ENCODE results near the gene PFKL. TPM values are rescaled to one million over a fixed set of nuclear protein-coding genes. Genes with fewer than 3 reads are reported as not detected.
"Not testable (repeated sequence)": the region's sequence is repeated elsewhere in the genome, so short reads cannot be mapped to it uniquely, and the experiment has no call there.

The PFKL gene
- total RNA-seq, 1 experiment from 2014 or later = 78.9 TPM

GRCh38 chr21:44301961-44302406, 2.1 kb downstream of the PFKL start:
- peak overlapping the region; percentile 19 for H3K4me3 Mint-ChIP-seq (ENCODE audit: low read depth, unreplicated experiment)
- no peaks in the 10 kb centered on the region for H3K27me3 Mint-ChIP-seq (ENCODE audit: unreplicated experiment)
- no peaks in the 10 kb centered on the region for H3K9me3 Mint-ChIP-seq (ENCODE audit: low read depth, unreplicated experiment)
- intact Hi-C loops (cut with micrococcal nuclease; ENCODE audit: unreplicated experiment) = no loop called here
- H3K4me1 Mint-ChIP-seq (ENCODE audit: low read depth, unreplicated experiment) = peaks cover 18% of the 10 kb centered on the region
- no peak for TF ChIP-seq CTCF (IDR thresholded peaks at IDR 0.05; ENCODE audit: unreplicated experiment)
- H3K36me3 Mint-ChIP-seq (ENCODE audit: insufficient read depth, unreplicated experiment) = peaks cover 8% of the 10 kb centered on the region
- no peak for DNase-seq
- BruUV-seq (replicated peaks) = no TSS peak
- H3K27ac Mint-ChIP-seq (ENCODE audit: unreplicated experiment) = no peak overlapping the region
- CTCF ChIA-PET = no interaction called here

- BruUV-seq (replicated peaks) = not testable (repeated sequence)
- H3K4me3 Mint-ChIP-seq (ENCODE audit: low read depth, unreplicated experiment) = peak overlapping the region; percentile 19
- peak; percentile 44 for DNase-seq
Observed at GRCh38 chr21:44302573-44303401, 2.9 kb downstream of the PFKL start.

GRCh38 chr21:44303490-44303981, 3.7 kb downstream of the PFKL start:
- no peaks in the 10 kb centered on the region for H3K9me3 Mint-ChIP-seq (ENCODE audit: low read depth, unreplicated experiment)
- peaks cover 16% of the 10 kb centered on the region for H3K36me3 Mint-ChIP-seq (ENCODE audit: insufficient read depth, unreplicated experiment)
- peaks cover 18% of the 10 kb centered on the region for H3K4me1 Mint-ChIP-seq (ENCODE audit: low read depth, unreplicated experiment)
- intact Hi-C loops (cut with micrococcal nuclease; ENCODE audit: unreplicated experiment) = no loop called here
- DNase-seq = peak; percentile 67
- no peaks in the 10 kb centered on the region for H3K27me3 Mint-ChIP-seq (ENCODE audit: unreplicated experiment)
- TF ChIP-seq CTCF (IDR thresholded peaks at IDR 0.05; ENCODE audit: unreplicated experiment) = no peak
- BruUV-seq (replicated peaks) = no TSS peak
- H3K4me3 Mint-ChIP-seq (ENCODE audit: low read depth, unreplicated experiment) = peak overlapping the region; percentile 19
- CTCF ChIA-PET = interaction anchor here (1.1 kb wide), 1 partner anchor 475 kb away, joined by 3 read pairs; no protein-coding TSS in a partner anchor
- peak overlapping the region; percentile 9 for H3K27ac Mint-ChIP-seq (ENCODE audit: unreplicated experiment)

More at GRCh38 chr21:44302573-44303401, 2.9 kb downstream of the PFKL start:
- intact Hi-C loops (cut with micrococcal nuclease; ENCODE audit: unreplicated experiment); H3K9me3 Mint-ChIP-seq (ENCODE audit: low read depth, unreplicated experiment); H3K27me3 Mint-ChIP-seq (ENCODE audit: unreplicated experiment): not testable (repeated sequence)
- peaks cover 18% of the 10 kb centered on the region for H3K4me1 Mint-ChIP-seq (ENCODE audit: low read depth, unreplicated experiment)
- CTCF ChIA-PET = interaction anchor here (1.1 kb wide), 1 partner anchor 476 kb away, joined by 3 read pairs; no protein-coding TSS in a partner anchor
- peak overlapping the region; percentile 9 for H3K27ac Mint-ChIP-seq (ENCODE audit: unreplicated experiment)
- H3K36me3 Mint-ChIP-seq (ENCODE audit: insufficient read depth, unreplicated experiment) = peaks cover 16% of the 10 kb centered on the region

- intact Hi-C loops (cut with micrococcal nuclease; ENCODE audit: unreplicated experiment) = no loop called here
Observed at GRCh38 chr21:44304011-44304616, 4.3 kb downstream of the PFKL start.

More at GRCh38 chr21:44304011-44304616, 4.3 kb downstream of the PFKL start:
- H3K4me3 Mint-ChIP-seq (ENCODE audit: low read depth, unreplicated experiment) = peak overlapping the region; percentile 19
- peaks cover 18% of the 10 kb centered on the region for H3K4me1 Mint-ChIP-seq (ENCODE audit: low read depth, unreplicated experiment)
- no peak overlapping the region for H3K27ac Mint-ChIP-seq (ENCODE audit: unreplicated experiment)
- H3K36me3 Mint-ChIP-seq (ENCODE audit: insufficient read depth, unreplicated experiment) = peaks cover 16% of the 10 kb centered on the region
- no peaks in the 10 kb centered on the region for H3K27me3 Mint-ChIP-seq (ENCODE audit: unreplicated experiment)
- no TSS peak for BruUV-seq (replicated peaks)
- no peaks in the 10 kb centered on the region for H3K9me3 Mint-ChIP-seq (ENCODE audit: low read depth, unreplicated experiment)
- TF ChIP-seq CTCF (IDR thresholded peaks at IDR 0.05; ENCODE audit: unreplicated experiment) = no peak
- CTCF ChIA-PET = no interaction called here
- no peak for DNase-seq

All from Calu3 (cell line).